Parathyroid adenoma (tissue), 2 donors: Measurements from ENCODE around the gene CABLES2.

ENCODE experiments used
- H2AFZ ChIP-seq: fragments of 300-600 bp; sonication (generic); one replicate; pipeline ENCODE4 v1.7.0; 2017; ENCODE audit warnings: antibody characterized with exemption, mild to moderate bottlenecking
- H3K27ac ChIP-seq: fragments of 300-600 bp; sonication (generic); one replicate; pipeline ENCODE4 v1.7.0; 2017
- H3K27me3 ChIP-seq: fragments of 300-600 bp; sonication (generic); one replicate; pipeline ENCODE4 v1.7.0; 2017; ENCODE audit warnings: low read length; ENCODE audit not compliant: control insufficient read depth, insufficient read depth
- H3K36me3 ChIP-seq: fragments of 300-600 bp; sonication (generic); one replicate; pipeline ENCODE4 v1.7.0; 2017; ENCODE audit warnings: low read length; ENCODE audit not compliant: control insufficient read depth, insufficient read depth
- H3K4me1 ChIP-seq: fragments of 300-600 bp; sonication (generic); one replicate; pipeline ENCODE4 v1.7.0; 2017; ENCODE audit warnings: control low read depth
- H3K4me2 ChIP-seq: fragments of 300-600 bp; sonication (generic); one replicate; pipeline ENCODE4 v1.7.0; 2017; ENCODE audit warnings: low read length
- H3K4me3 ChIP-seq: fragments of 300-600 bp; sonication (generic); one replicate; pipeline ENCODE4 v1.7.0; 2017; ENCODE audit warnings: low read depth, low read length
- H3K79me2 ChIP-seq: fragments of 300-600 bp; sonication (generic); one replicate; pipeline ENCODE4 v1.7.0; 2017; ENCODE audit warnings: control low read depth
- H3K9ac ChIP-seq: fragments of 300-600 bp; sonication (generic); one replicate; pipeline ENCODE4 v1.7.0; 2017; ENCODE audit warnings: mild to moderate bottlenecking
- H3K9me3 ChIP-seq: fragments of 300-600 bp; sonication (generic); one replicate; pipeline ENCODE4 v1.7.0; 2017; ENCODE audit warnings: low read length; ENCODE audit not compliant: control insufficient read depth
- TF ChIP-seq, protein P1 (sequence below): fragments of 300-600 bp; sonication (generic); IDR thresholded peaks from one replicate; pipeline ENCODE4 v1.7.0; 2017; ENCODE audit warnings: antibody characterized with exemption, mild to moderate bottlenecking
- donor health status: primary hyperparathyroidism.

CABLES2 gene

GRCh38 chr20:62407221-62407992 is at the start of gene CABLES2:
Gene CABLES2, minus strand, starts transcription at chr20:62407285. Its CDS starts 9 bp downstream, at chr20:62407276.
- Histone ChIP-seq H3K27me3 (no peaks in the 10 kb centered on the region), H3K9me3 (no peaks in the 10 kb centered on the region), H3K4me3 (peak within 1 kb of the TSS; percentile 62), H3K4me2 (peak within 1 kb of the TSS; percentile 92), H3K9ac (peak within 1 kb of the TSS; percentile 29), H3K79me2 (no peaks in the 10 kb centered on the region), H2AFZ (peak within 1 kb of the TSS; percentile 86), H3K27ac (peak within 1 kb of the TSS; percentile 29), H3K36me3 (no peaks in the 10 kb centered on the region), H3K4me1 (peaks cover 22% of the 10 kb centered on the region)
- TF ChIP-seq, protein P1, sequence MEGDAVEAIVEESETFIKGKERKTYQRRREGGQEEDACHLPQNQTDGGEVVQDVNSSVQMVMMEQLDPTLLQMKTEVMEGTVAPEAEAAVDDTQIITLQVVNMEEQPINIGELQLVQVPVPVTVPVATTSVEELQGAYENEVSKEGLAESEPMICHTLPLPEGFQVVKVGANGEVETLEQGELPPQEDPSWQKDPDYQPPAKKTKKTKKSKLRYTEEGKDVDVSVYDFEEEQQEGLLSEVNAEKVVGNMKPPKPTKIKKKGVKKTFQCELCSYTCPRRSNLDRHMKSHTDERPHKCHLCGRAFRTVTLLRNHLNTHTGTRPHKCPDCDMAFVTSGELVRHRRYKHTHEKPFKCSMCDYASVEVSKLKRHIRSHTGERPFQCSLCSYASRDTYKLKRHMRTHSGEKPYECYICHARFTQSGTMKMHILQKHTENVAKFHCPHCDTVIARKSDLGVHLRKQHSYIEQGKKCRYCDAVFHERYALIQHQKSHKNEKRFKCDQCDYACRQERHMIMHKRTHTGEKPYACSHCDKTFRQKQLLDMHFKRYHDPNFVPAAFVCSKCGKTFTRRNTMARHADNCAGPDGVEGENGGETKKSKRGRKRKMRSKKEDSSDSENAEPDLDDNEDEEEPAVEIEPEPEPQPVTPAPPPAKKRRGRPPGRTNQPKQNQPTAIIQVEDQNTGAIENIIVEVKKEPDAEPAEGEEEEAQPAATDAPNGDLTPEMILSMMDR: peak; percentile 26

DNA sequence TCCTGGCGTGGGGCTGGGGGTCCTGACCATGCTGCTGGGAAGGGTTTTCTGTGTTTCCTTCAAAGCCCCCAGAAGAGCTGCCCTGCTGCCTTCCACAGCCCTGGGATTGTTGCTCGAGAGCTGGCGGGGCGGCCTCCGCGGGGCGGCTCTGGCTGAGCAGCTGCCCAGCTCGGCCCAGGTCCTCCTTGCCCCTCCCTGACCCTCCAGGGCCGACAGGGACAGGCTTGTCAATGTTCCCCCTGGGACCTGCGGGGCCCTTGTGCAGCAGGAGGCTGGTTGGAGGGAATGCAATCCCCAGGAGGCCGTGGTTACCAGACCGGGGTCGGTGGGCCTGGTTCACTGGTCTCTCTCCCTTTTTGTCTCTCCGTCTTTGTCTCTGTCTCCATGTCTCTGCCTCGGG is 48.8 kb upstream of the CABLES2 start:
- H3K9ac ChIP-seq: no peak overlapping the region
- H3K9me3 ChIP-seq: no peaks in the 10 kb centered on the region
- H3K4me1 ChIP-seq: no peaks in the 10 kb centered on the region
- H3K36me3 ChIP-seq: no peaks in the 10 kb centered on the region
- no peaks in the 10 kb centered on the region for H3K27me3 ChIP-seq
- H3K27ac ChIP-seq: no peak overlapping the region
- no peaks in the 10 kb centered on the region for H3K79me2 ChIP-seq
- H2AFZ ChIP-seq: no peak overlapping the region
- TF ChIP-seq, protein P1: no peak
- H3K4me3 ChIP-seq: no peak overlapping the region
- no peak overlapping the region for H3K4me2 ChIP-seq

DNA sequence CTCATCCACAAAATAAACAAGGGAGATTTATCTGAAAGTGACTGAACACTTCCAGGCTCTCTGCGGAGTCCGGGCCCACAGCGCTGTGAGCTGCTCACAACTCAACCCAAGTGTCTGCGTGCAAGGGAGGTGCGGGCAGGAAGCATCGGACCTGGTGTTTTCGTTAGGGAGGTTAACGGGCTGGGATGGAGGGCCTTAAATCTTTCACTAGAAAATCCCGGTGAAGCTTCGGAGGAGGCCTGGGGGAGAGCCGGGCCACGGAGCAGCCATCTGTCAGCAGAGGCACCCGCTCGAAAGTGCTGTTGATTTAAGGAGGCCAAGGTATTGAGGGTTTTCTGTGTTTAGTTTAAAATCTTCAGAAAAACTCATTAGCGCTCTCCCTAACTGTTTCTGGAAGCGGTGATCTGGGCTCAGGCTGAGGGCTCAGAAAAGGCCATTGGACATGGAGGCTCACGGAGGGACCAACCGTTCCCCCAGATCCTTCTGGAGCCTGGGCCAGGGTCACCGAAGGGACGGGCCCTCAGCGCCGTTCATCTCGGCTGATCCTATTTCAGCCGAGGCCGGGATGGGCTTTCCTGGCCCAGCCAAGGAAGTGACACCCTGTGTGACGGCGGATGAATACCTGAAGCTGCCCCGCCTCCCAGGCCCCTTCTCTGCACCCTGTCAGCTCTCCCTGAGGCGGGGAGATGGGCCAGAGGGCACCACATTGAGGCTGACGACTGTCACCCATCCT is 48.0 kb upstream of the CABLES2 start:
- Histone ChIP-seq H3K79me2 (no peaks in the 10 kb centered on the region), H3K9me3 (no peaks in the 10 kb centered on the region), H3K27me3 (no peaks in the 10 kb centered on the region), H3K9ac (no peak overlapping the region), H3K4me2 (no peak overlapping the region), H3K36me3 (no peaks in the 10 kb centered on the region), H3K4me1 (no peaks in the 10 kb centered on the region), H2AFZ (no peak overlapping the region), H3K27ac (no peak overlapping the region), H3K4me3 (no peak overlapping the region)
- TF ChIP-seq, protein P1: no peak

GRCh38 chr20:62453186-62453808 is 46.2 kb upstream of the CABLES2 start:
- H3K79me2 ChIP-seq: no peaks in the 10 kb centered on the region
- TF ChIP-seq, protein P1: no peak
- no peak overlapping the region for H3K9ac ChIP-seq
- H3K27ac ChIP-seq: no peak overlapping the region
- H3K4me1 ChIP-seq: no peaks in the 10 kb centered on the region
- no peak overlapping the region for H3K4me2 ChIP-seq
- H3K27me3 ChIP-seq: no peaks in the 10 kb centered on the region
- no peaks in the 10 kb centered on the region for H3K9me3 ChIP-seq
- H3K36me3 ChIP-seq: no peaks in the 10 kb centered on the region
- no peak overlapping the region for H3K4me3 ChIP-seq
- H2AFZ ChIP-seq: no peak overlapping the region
